HG03354 (cell line): Measurements from ENCODE around the gene ARMH1.
A peak's percentile ranks its signal among the peaks of the same experiment; 100 is the strongest.

Source experiments
- ATAC-seq: cut with Tn5 transposase; IDR thresholded peaks from one replicate; pipeline ENCODE4 v1.9.1; 2021; ENCODE audit warnings: mild to moderate bottlenecking; ENCODE audit not compliant: unreplicated experiment, poor library complexity, severe bottlenecking

The ARMH1 gene

GRCh38 chr1:44674113-44675000 is at the start of gene ARMH1, which contains the start of gene TMEM53:
TSS of gene ARMH1 (plus strand) at chr1:44674714. CDS start at chr1:44689698, 14,984 bp downstream.
TSS of gene TMEM53 (minus strand) at chr1:44674481. CDS start at chr1:44674391, 90 bp downstream.
- peak; percentile 93 for ATAC-seq

- ATAC-seq, result no peak
These were observed 49.2 kb upstream of the ARMH1 start for GRCh38 chr1:44625348-44625747.

GRCh38 chr1:44628962-44629756 is 45.4 kb upstream of the ARMH1 start:
- ATAC-seq, result no peak

GRCh38 chr1:44630116-44630515 is 44.4 kb upstream of the ARMH1 start:
- no peak for ATAC-seq

GRCh38 chr1:44631333-44631646 is 43.2 kb upstream of the ARMH1 start:
- ATAC-seq, result peak; percentile 13

- peak; percentile 80 for ATAC-seq
These were observed 42.6 kb upstream of the ARMH1 start for GRCh38 chr1:44631647-44632539.

- no peak for ATAC-seq
These were observed 41.9 kb upstream of the ARMH1 start for GRCh38 chr1:44632598-44632997.

- ATAC-seq, result no peak
These were observed 39.8 kb upstream of the ARMH1 start for GRCh38 chr1:44634606-44635189.

- ATAC-seq, result no peak
These were observed 39.1 kb upstream of the ARMH1 start for GRCh38 chr1:44635439-44635838.

- ATAC-seq, result no peak
These were observed 38.3 kb upstream of the ARMH1 start for GRCh38 chr1:44636083-44636687.

GRCh38 chr1:44636688-44637598 is 37.6 kb upstream of the ARMH1 start:
- ATAC-seq, result no peak

- ATAC-seq, result no peak
These were observed 36.7 kb upstream of the ARMH1 start for GRCh38 chr1:44637702-44638411.

- no peak for ATAC-seq
These were observed 34.2 kb upstream of the ARMH1 start for GRCh38 chr1:44640200-44640853.

- ATAC-seq, result no peak
These were observed 33.1 kb upstream of the ARMH1 start for GRCh38 chr1:44641126-44642102.

- ATAC-seq, result no peak
These were observed 32.3 kb upstream of the ARMH1 start for GRCh38 chr1:44642255-44642654.

- ATAC-seq, result no peak
These were observed 31.6 kb upstream of the ARMH1 start for GRCh38 chr1:44642925-44643324.
